GM18505 (cell line): ENCODE results near the gene PP2D1.
"Not testable (repeated sequence)": the region's sequence is repeated elsewhere in the genome, so short reads cannot be mapped to it uniquely, and the experiment has no call there.

Experiments used
- ATAC-seq: cut with Tn5 transposase; IDR thresholded peaks from one replicate; pipeline ENCODE4 v1.9.1; 2021; ENCODE audit not compliant: unreplicated experiment
- POLR2A ChIP-seq: IDR thresholded peaks from 4 replicates; pipeline ENCODE4 v1.6.1; 2011; ENCODE audit warnings: borderline replicate concordance; ENCODE audit not compliant: insufficient read depth, insufficient read length; ENCODE audit errors: extremely low read depth

PP2D1 gene

DNA sequence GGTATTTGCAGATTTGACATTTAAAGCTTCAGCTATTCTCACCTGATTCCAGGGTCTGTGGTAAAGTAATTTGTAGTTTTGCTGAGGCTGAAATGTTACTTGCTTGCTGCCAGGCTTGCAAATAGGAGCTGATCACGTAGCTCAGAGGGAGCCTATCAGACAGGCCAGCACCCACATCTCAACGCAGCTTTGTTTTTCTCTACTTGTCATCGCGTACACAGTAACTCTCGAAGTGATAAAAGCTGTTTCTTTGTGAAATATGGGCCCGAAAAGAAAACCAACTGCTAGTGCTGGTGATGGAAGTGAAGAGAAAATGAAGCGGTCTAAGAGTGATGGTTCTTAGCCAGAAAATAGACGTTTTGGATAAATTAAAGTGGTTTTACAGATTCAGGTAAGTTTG lies 41.7 kb downstream of the PP2D1 start:
- TF ChIP-seq POLR2A, result no peak
- no peak for ATAC-seq

DNA sequence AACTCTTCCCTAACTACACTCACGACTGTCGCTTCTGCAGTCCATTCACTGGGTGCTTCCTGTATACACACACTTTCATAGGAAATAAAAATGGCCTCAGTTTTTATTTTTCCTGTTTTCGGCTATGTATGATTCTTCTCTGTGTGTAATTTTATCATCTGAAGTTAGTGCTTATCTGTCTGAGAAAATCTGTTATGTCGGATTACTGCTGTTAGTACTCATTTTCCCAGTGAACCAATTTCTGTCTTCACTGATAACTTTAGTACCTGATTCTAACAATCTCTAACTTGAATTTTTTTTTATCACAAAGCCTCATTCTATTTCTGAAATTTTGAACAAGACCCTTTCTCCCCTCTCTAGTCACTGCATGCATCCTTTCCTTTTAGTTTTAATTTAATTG lies 44.3 kb downstream of the PP2D1 start:
- ATAC-seq, result no peak
- TF ChIP-seq POLR2A, result no peak

DNA sequence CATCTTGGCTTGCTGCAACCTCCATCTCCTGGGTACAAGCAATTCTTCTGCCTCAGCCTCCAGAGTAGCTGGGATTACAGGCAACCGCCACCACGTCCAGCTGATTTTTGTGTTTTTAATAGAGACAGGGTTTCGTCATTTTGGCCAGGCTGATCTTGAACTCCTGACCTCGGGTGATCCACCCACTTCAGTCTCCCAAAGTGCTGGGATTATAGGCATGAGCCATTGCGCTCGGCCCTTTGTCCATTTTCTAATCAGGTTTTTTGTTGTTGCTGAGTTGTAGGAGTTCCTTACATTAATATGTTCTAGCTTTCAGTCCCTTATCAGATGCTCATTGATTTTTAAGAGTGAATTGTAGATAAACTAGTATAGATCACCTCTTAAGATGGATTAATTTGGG lies 44.9 kb downstream of the PP2D1 start:
- no peak for TF ChIP-seq POLR2A
- no peak for ATAC-seq

DNA sequence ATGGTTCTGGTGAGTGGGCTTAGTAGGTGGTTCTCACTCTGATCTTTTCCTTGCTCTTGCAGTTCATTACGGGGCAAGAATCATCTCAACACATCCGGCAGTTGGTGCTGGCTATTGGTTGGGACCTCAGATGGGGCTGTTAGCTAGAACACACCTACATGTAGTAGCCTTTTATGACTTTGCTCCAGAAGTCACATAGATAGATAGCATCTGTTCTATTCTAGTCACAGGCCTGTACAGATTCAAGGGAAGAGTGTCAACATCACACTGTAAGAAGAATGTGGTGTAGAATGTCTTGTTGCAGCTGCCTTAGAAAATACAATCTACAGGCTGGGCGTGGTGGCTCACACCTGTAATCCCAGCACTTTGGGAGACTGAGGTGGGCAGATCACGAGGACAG lies 50.1 kb downstream of the PP2D1 start:
- no peak for TF ChIP-seq POLR2A
- ATAC-seq, result no peak

DNA sequence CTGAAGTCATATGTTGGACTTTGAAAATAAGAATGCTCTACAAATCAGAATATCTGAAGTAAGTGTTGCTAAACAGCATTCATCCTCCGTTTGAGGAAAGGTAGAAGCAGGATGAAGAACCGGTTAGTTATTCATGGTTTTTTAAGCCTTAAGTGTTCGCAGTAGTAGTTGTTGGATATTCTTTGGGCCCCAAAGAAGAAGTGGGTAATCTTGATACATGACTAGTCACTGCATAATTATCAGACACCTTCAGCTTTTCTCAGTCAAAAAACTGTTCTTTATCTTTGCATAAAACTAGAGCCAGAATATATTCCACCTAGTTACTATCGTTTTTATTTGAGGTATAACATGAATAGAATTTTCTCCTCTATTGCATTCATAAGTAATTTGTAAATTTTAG lies 51.4 kb downstream of the PP2D1 start:
- ATAC-seq, result no peak
- no peak for TF ChIP-seq POLR2A

DNA sequence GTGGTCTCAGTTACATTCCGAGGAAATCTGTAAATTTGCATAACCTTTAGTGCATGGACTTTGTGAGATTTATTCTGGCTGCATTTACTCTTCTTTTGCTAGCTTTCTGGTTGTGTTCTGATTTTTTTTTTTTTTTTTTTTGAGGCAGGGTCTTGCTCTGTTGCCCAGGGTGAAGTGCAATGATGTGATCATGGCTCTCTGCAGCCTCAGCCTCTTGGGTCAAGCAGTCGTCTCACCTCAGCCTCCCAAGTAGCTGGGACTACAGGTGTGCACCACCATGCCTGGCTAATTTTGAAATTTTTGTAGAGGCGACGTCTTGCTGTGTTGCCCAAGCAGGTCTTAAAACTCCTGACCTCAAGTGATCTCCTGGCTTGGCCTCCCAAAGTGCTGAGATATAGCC lies 52.6 kb downstream of the PP2D1 start:
- ATAC-seq, result no peak
- no peak for TF ChIP-seq POLR2A

DNA sequence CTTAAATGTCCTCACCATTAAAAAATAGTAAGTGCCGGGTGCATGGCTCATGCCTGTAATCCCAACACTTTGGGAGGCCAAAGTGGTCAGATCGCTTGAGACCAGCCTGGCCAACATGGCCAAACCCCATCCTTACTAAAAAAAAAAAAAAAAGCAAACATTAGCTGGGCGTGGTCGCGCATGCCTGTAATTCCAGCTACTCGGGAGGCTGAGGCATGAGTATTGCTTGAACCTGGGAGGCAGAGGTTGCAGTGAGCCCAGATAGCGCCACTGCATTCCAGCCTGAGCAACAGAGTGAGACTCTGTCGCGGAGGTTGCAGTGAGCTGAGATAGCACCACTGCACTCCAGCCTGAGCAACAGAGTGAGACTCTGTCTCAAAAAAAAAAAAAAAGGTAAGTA lies 54.7 kb downstream of the PP2D1 start:
- ATAC-seq, result not testable (repeated sequence)

DNA sequence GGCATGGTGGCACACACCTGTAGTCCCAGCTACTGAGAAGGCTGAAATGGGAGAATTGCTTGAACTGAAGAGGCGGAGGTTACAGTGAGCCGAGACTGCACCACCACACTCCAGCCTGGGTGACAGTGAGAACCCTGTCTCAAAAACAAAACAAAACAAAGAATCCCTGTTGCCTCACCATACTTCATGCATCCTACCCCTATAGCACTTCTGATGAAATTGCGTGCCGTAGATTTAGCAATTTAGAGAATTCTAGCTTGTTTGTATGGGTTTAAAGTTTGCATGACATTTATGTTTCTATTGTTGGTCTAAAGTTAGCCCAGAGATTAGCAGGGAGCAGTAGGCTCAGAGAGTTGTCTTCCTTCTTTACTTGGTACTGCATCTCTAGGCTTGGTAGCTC lies 57.4 kb downstream of the PP2D1 start:
- ATAC-seq, result no peak
- TF ChIP-seq POLR2A, result no peak

DNA sequence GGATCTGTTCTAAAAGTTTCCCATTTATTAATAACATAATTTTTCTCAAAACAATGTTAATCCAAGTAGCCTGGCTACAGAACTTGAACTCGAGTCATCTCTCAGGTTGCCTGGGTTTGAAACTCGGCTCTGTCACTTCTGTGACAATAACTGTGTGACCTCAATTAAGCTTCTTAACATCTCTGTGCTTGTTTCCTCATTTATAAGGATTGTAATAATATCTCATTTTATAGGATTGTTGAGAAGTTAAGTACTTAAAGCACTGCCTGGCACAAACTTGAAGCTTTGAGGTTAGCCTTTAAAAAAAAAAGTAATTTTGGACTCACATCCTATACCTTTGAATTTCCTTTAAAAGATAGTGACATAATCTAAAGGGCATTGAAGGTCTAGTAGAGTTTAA lies 61.7 kb downstream of the PP2D1 start:
- no peak for ATAC-seq
- no peak for TF ChIP-seq POLR2A

DNA sequence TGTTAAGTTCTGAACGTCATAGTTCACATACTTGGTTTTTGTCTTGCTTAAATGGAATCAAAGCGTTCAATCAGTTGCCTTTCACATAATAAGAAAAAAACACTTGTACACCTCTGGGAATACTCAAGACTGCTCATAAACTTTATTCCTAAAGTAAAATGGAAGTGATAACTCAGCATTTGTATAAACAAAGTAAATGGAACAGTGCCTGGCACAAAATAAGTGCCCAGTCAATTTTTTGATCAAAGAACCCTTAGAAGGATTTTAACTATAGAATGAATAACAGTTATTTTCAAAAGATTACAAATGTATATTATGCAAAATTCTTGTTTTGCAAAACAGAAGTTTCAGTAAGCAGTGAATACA lies 63.9 kb downstream of the PP2D1 start:
- no peak for ATAC-seq
- TF ChIP-seq POLR2A, result no peak

DNA sequence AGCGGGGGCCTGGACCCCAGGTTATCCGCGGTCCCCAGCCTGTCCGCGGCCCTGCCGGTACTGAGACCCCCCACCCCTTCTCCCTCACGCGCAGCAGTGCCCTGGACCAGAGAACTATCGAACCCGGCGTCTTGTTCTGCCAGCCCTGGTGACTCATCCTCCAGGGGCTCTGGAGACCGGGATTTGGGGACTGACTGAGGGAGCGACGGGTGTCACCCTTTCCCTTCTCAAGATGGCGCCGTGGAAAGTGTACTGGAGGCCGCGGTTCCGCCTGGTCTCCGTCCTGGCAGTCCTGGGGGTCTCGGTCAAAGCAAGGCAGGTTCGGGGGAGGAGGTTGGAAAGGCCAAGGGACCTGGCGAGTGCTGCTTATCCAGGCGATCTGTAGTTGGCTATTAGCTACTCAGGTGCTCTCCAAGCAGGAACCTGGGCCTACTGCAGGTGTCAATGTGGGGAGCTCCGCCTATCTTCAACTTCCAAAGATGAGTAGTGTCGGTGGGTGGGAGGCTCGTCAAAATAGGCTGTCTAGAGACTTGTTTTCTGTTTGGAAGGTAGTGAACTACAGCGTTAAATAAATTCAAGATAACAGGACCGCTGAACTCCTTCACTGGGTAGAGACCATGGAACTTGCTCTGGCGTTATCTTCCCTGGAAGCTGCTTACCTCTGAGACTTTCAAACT lies 64.4 kb downstream of the PP2D1 start:
- peak; percentile 20 for ATAC-seq
- no peak for TF ChIP-seq POLR2A

DNA sequence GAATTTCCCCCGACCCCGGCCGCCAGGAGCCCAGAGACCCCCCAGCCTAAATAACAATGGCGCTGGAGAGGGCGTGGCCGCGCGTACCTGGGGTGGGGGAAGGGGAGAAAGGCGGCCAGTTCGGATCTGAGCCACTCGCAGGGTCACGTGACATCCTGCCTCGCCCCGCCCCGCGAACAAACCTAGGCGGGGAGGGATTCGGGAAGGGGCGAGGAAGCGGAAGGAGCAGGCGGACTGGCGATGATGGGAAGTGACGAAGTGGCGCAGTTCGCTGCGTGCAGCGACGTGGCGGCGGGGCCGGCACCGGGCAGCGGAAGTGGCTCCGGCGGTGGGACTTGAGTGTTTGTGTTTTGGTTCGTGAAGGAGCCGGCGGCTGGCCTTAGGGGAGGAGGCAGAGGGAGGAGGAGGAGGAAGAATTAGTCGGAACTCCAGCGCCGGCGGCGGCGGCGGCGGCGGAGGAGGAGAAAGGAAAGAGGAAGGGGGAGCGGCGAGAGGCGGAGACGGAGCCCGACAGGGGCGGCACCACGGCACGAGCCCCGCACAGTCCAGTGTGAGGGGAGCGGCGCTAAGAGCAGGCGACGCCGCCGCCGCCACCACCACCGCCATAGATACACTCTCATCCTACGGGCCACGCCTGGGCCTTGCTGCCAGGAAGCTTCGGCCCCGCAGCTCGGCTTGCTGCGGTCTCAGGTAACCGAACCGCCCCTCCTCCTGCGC lies 65.1 kb downstream of the PP2D1 start, which contains the start of gene RAB5A:
RAB5A (plus strand) TSS at position 266 of the 717 bp plus-strand sequence. CDS start 3,802 bp downstream, outside the sequence.
- peak; percentile 74 for TF ChIP-seq POLR2A
- peak; percentile 96 for ATAC-seq

DNA sequence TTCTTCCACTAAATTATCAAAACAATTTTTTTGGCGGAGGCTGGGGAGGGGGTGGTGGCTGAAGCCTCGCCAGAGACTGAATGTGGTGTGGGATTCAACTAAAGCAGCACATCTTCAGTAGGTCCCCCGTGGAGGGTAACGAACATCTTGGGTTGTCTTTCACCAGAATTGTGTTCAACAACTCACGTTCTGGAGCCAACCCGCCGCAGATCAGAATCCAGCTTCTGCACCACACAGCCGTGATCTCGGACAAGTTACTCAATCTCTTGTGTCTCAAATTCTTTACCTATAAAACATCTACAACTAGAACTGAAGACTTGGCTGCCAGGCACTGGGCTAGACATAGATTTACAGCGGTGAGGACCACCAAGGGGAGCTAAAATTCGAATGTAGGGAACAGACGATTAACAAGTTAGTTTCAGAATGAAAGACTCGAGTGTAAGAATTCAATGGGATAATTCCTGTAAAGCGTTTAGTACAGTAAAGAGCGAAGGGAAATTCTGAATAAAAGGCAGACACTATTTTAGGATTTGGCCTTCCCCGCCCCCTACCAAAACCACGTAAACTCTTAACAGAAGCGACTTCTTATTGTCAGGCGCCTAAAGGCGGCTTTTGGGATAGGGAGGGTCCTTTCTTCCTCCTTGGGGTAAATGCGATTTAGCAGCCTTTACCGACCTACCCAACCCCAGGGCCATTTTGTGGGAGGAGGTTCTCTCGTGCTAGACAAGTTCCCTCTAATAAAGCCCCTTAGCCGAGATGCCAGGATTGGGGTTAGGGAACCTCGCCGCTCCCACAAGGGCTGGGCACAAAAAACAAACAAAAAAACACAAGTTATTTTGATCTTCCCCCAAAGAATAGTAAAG lies 65.9 kb downstream of the PP2D1 start:
- no peak for TF ChIP-seq POLR2A

DNA sequence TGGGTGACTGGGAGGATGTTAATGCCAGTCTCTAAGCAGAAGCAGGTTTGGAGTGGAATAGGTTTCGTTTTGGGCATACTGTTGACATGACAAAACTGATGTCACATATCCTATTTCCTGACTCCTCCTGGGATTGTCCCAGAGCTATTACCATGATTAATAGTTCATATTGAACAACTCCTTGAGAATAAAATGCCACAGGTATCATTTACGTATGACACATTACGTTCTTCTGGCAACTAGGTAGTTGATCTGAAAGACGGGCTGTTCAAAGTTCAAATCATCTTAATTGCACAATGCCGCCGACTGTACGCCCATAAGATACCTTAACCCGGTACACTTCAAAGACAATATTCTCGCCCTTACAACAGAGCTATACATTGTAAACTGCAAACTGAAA lies 66.5 kb downstream of the PP2D1 start:
- ATAC-seq, result no peak
- TF ChIP-seq POLR2A, result no peak

More for the DNA sequence above, 65.9 kb downstream of the PP2D1 start:
- ATAC-seq, result peak; percentile 0
